Smooth muscle cell (in vitro differentiated cells): ENCODE results near the gene UMAD1. TPM values are rescaled to one million over a fixed set of nuclear protein-coding genes. Genes with fewer than 3 reads are reported as not detected.
"Not testable (repeated sequence)": the region's sequence is repeated elsewhere in the genome, so short reads cannot be mapped to it uniquely, and the experiment has no call there.

ENCODE experiments used
- DNase-seq: peaks from one replicate; lab custom pipeline; 2025; ENCODE audit not compliant: unreplicated experiment; lab: John Stamatoyannopoulos, UW
- H2AFZ ChIP-seq: fragments of 200-600 bp; sonication (generic); 2 replicates; pipeline ENCODE4 v1.6.0; 2016; ENCODE audit warnings: antibody characterized with exemption, low read depth, mild to moderate bottlenecking
- H3F3A ChIP-seq: fragments of 200-600 bp; sonication (generic); 2 replicates; pipeline ENCODE4 v1.6.0; 2017; ENCODE audit warnings: antibody characterized with exemption, low read depth
- H3K27ac ChIP-seq: fragments of 200-600 bp; sonication (generic); 2 replicates; pipeline ENCODE4 v1.5.1; 2016; ENCODE audit warnings: low read depth, mild to moderate bottlenecking
- H3K27me3 ChIP-seq: fragments of 200-600 bp; sonication (generic); 2 replicates; pipeline ENCODE4 v1.6.1; 2016; ENCODE audit warnings: low read depth, mild to moderate bottlenecking
- H3K36me3 ChIP-seq: fragments of 200-600 bp; sonication (generic); 2 replicates; pipeline ENCODE4 v1.5.1; 2016; ENCODE audit warnings: low read depth
- H3K4me1 ChIP-seq: fragments of 200-600 bp; sonication (generic); 2 replicates; pipeline ENCODE4 v1.5.1; 2016; ENCODE audit warnings: low read depth
- H3K4me2 ChIP-seq: fragments of 200-600 bp; sonication (generic); 2 replicates; pipeline ENCODE4 v1.6.0; 2016; ENCODE audit warnings: mild to moderate bottlenecking
- H3K4me3 ChIP-seq: fragments of 200-600 bp; sonication (generic); 2 replicates; pipeline ENCODE4 v1.5.1; 2016; ENCODE audit warnings: mild to moderate bottlenecking
- H3K79me2 ChIP-seq: fragments of 200-600 bp; sonication (generic); 2 replicates; pipeline ENCODE4 v1.6.0; 2016; ENCODE audit warnings: low read depth, mild to moderate bottlenecking
- H3K9ac ChIP-seq: fragments of 200-600 bp; sonication (generic); 2 replicates; pipeline ENCODE4 v1.6.0; 2016; ENCODE audit warnings: low read depth
- H3K9me3 ChIP-seq: fragments of 200-600 bp; sonication (generic); replicated peaks from 2 replicates; pipeline ENCODE4 v1.5.1; 2016; ENCODE audit warnings: low read depth
- H4K20me1 ChIP-seq: fragments of 200-600 bp; sonication (generic); 2 replicates; pipeline ENCODE4 v1.6.0; 2016; ENCODE audit warnings: low read depth
- CTCF ChIP-seq: fragments of 200-600 bp; sonication (generic); IDR thresholded peaks from 2 replicates; pipeline ENCODE4 v1.5.1; 2017; ENCODE audit warnings: borderline replicate concordance, mild to moderate bottlenecking, antibody characterized with exemption; ENCODE audit not compliant: insufficient read depth, poor library complexity, severe bottlenecking
- WGBS: methylation state at CpG from one replicate; pipeline ENCODE4 v1.1.7; 2016; ENCODE audit warnings: low lambda C conversion rate; 5-methylcytosine and 5-hydroxymethylcytosine counted together
- polyA plus RNA-seq: library from polyadenylated mRNA; unstranded; fragments of >200 nt; fragmentation: Nextera tagmentation; extraction: Ambion mirVana; gene quantifications from 2 replicates; pipeline ENCODE4 v1.2.1, GENCODE V29; 2016
- total RNA-seq: library from RNA; depleted of rRNA; stranded (reverse); fragments of >200 nt; gene quantifications from 2 replicates; pipeline ENCODE4 v1.2.3, GENCODE V29; 2014

UMAD1 gene
- total and polyA plus RNA-seq, 2 experiments from 2014 or later: 13.7 to 24.3 TPM

- Histone ChIP-seq H3K4me2 (no peak overlapping the region), H3K9me3 (no peaks in the 10 kb centered on the region), H2AFZ (no peak overlapping the region), H4K20me1 (no peaks in the 10 kb centered on the region), H3K27me3 (no peaks in the 10 kb centered on the region), H3K36me3 (no peaks in the 10 kb centered on the region), H3K27ac (no peak overlapping the region), H3K4me3 (no peak overlapping the region), H3K79me2 (no peaks in the 10 kb centered on the region), H3K9ac (no peak overlapping the region), H3K4me1 (peaks cover 17% of the 10 kb centered on the region), H3F3A (no peaks in the 10 kb centered on the region)
- no peak for TF ChIP-seq CTCF
- WGBS: 59% methylated on average over 3 of the region's 3 CpGs
- no peak for DNase-seq
Observed at GRCh38 chr7:7820939-7821338, 180.4 kb downstream of the UMAD1 start.

- no peaks in the 10 kb centered on the region for H3F3A ChIP-seq
- H3K27me3 ChIP-seq: no peaks in the 10 kb centered on the region
- H2AFZ ChIP-seq: no peak overlapping the region
- no peak overlapping the region for H3K4me2 ChIP-seq
- H3K79me2 ChIP-seq: no peaks in the 10 kb centered on the region
- DNase-seq: no peak
- no peak overlapping the region for H3K27ac ChIP-seq
- no peaks in the 10 kb centered on the region for H4K20me1 ChIP-seq
- no peak overlapping the region for H3K9ac ChIP-seq
- TF ChIP-seq CTCF: no peak
- 90% methylated on average over 3 of the region's 3 CpGs for WGBS
- H3K9me3 ChIP-seq: no peaks in the 10 kb centered on the region
- H3K36me3 ChIP-seq: no peaks in the 10 kb centered on the region
- H3K4me3 ChIP-seq: no peak overlapping the region
- H3K4me1 ChIP-seq: peaks cover 17% of the 10 kb centered on the region
Observed at GRCh38 chr7:7821517-7821916, 181.0 kb downstream of the UMAD1 start.

- H3K27ac ChIP-seq, H3K79me2 ChIP-seq, H3K4me2 ChIP-seq, H3K27me3 ChIP-seq, DNase-seq, H3K9me3 ChIP-seq, H2AFZ ChIP-seq, H4K20me1 ChIP-seq, H3K36me3 ChIP-seq, H3F3A ChIP-seq, H3K9ac ChIP-seq, H3K4me3 ChIP-seq: not testable (repeated sequence)
- H3K4me1 ChIP-seq: peaks cover 14% of the 10 kb centered on the region
Observed at GRCh38 chr7:7825294-7825693, 184.7 kb downstream of the UMAD1 start.

GRCh38 chr7:7829667-7830066, 189.1 kb downstream of the UMAD1 start:
- H3K9ac ChIP-seq: no peak overlapping the region
- no peak overlapping the region for H3K4me3 ChIP-seq
- H3K79me2 ChIP-seq: no peaks in the 10 kb centered on the region
- H3K36me3 ChIP-seq: no peaks in the 10 kb centered on the region
- H3K4me2 ChIP-seq: no peak overlapping the region
- peaks cover 8% of the 10 kb centered on the region for H3K4me1 ChIP-seq
- H3K9me3 ChIP-seq: no peaks in the 10 kb centered on the region
- H2AFZ ChIP-seq: no peak overlapping the region
- 80% methylated on average over 2 of the region's 2 CpGs for WGBS
- no peaks in the 10 kb centered on the region for H3K27me3 ChIP-seq
- peak overlapping the region; percentile 72 for H3K27ac ChIP-seq
- no peak for DNase-seq
- TF ChIP-seq CTCF: no peak
- H4K20me1 ChIP-seq: no peaks in the 10 kb centered on the region
- no peaks in the 10 kb centered on the region for H3F3A ChIP-seq
